HEK293 (cell line): ENCODE measurements around the gene CASP2.

Experiments
- EGR2 ChIP-seq: fragments of 450-650 bp; formaldehyde crosslinking; IDR thresholded peaks from 2 replicates; pipeline ENCODE4 v1.5.1; 2016; ENCODE audit warnings: low read depth, missing biosample characterization, missing genetic modification characterization
- PRDM1 ChIP-seq: fragments of 450-650 bp; formaldehyde crosslinking; IDR thresholded peaks from 2 replicates; pipeline ENCODE4; 2016; ENCODE audit warnings: missing biosample characterization, missing genetic modification characterization
- TCF7L2 ChIP-seq: IDR thresholded peaks from 2 replicates; pipeline ENCODE4 v1.6.1; 2011; ENCODE audit warnings: low read depth, mild to moderate bottlenecking, inconsistent platforms, low read length, moderate library complexity, borderline replicate concordance
- YY1 ChIP-seq: fragments of 450-650 bp; formaldehyde crosslinking; IDR thresholded peaks from 2 replicates; pipeline ENCODE4 v1.5.1; 2018; ENCODE audit warnings: missing biosample characterization, missing genetic modification characterization
- ZBTB20 ChIP-seq: fragments of 450-650 bp; formaldehyde crosslinking; IDR thresholded peaks from 2 replicates; pipeline ENCODE4 v1.5.1; 2016; ENCODE audit warnings: missing biosample characterization, missing genetic modification characterization
- ZFP3 ChIP-seq: fragments of 450-650 bp; formaldehyde crosslinking; IDR thresholded peaks from 2 replicates; pipeline ENCODE4 v1.5.1; 2016; ENCODE audit warnings: low read depth, missing biosample characterization, missing genetic modification characterization
- ZNF366 ChIP-seq: fragments of 450-650 bp; formaldehyde crosslinking; conservative IDR thresholded peaks from 2 replicates; pipeline ENCODE4 v1.5.1; 2016; ENCODE audit warnings: missing biosample characterization, missing genetic modification characterization
- ZNF561 ChIP-seq: fragments of 450-650 bp; IDR thresholded peaks from 2 replicates; pipeline ENCODE4 v1.5.1; 2018; ENCODE audit warnings: missing biosample characterization, missing genetic modification characterization, borderline replicate concordance
- TF ChIP-seq, protein P1 (sequence below): fragments of 450-650 bp; formaldehyde crosslinking; IDR thresholded peaks from 2 replicates; pipeline ENCODE4 v1.5.1; 2016; ENCODE audit warnings: missing biosample characterization, missing genetic modification characterization
- TF ChIP-seq, protein P2 (sequence below): fragments of 450-650 bp; formaldehyde crosslinking; IDR thresholded peaks from 2 replicates; pipeline ENCODE4 v1.5.1; 2016; ENCODE audit warnings: missing biosample characterization, missing genetic modification characterization
- TF ChIP-seq, protein P3 (sequence below): fragments of 450-650 bp; formaldehyde crosslinking; IDR thresholded peaks from 2 replicates; pipeline ENCODE4 v1.5.1; 2016; ENCODE audit warnings: missing biosample characterization, missing genetic modification characterization
- TF ChIP-seq, protein P4 (sequence below): fragments of 450-650 bp; formaldehyde crosslinking; IDR thresholded peaks from 2 replicates; pipeline ENCODE4 v1.5.1; 2016; ENCODE audit warnings: missing biosample characterization, missing genetic modification characterization

DNA sequence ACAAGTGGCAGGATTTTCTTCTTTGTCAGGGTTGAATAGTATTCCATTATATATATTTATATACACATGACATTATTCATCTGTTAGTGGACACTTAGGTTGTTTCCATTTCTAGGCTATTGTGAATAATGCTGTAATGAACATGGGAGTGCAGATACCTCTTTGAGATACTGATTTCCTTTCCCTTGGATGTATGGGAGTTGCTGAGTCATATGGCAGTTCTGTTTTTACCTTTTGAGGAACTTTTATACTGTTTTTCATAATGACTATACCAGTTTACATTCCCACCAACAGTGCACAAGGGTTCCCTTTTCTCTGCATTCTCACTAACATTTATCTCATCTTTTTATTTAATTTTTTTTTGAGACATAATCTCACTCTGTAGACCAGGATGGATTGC, 26.0 kb downstream of the CASP2 start:
- TF ChIP-seq, protein P1, sequence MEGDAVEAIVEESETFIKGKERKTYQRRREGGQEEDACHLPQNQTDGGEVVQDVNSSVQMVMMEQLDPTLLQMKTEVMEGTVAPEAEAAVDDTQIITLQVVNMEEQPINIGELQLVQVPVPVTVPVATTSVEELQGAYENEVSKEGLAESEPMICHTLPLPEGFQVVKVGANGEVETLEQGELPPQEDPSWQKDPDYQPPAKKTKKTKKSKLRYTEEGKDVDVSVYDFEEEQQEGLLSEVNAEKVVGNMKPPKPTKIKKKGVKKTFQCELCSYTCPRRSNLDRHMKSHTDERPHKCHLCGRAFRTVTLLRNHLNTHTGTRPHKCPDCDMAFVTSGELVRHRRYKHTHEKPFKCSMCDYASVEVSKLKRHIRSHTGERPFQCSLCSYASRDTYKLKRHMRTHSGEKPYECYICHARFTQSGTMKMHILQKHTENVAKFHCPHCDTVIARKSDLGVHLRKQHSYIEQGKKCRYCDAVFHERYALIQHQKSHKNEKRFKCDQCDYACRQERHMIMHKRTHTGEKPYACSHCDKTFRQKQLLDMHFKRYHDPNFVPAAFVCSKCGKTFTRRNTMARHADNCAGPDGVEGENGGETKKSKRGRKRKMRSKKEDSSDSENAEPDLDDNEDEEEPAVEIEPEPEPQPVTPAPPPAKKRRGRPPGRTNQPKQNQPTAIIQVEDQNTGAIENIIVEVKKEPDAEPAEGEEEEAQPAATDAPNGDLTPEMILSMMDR (tag by site-specific recombination), result no peak
- TF ChIP-seq, protein P2, sequence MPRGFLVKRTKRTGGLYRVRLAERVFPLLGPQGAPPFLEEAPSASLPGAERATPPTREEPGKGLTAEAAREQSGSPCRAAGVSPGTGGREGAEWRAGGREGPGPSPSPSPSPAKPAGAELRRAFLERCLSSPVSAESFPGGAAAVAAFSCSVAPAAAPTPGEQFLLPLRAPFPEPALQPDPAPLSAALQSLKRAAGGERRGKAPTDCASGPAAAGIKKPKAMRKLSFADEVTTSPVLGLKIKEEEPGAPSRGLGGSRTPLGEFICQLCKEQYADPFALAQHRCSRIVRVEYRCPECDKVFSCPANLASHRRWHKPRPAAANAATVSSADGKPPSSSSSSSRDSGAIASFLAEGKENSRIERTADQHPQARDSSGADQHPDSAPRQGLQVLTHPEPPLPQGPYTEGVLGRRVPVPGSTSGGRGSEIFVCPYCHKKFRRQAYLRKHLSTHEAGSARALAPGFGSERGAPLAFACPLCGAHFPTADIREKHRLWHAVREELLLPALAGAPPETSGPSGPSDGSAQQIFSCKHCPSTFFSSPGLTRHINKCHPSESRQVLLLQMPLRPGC (tag by site-specific recombination), result no peak
- TF ChIP-seq, protein P3, sequence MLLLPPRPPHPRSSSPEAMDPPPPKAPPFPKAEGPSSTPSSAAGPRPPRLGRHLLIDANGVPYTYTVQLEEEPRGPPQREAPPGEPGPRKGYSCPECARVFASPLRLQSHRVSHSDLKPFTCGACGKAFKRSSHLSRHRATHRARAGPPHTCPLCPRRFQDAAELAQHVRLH, result no peak
- no peak for TF ChIP-seq TCF7L2
- TF ChIP-seq ZNF366 (tag by site-specific recombination), result no peak
- TF ChIP-seq EGR2, result no peak
- TF ChIP-seq, protein P4, sequence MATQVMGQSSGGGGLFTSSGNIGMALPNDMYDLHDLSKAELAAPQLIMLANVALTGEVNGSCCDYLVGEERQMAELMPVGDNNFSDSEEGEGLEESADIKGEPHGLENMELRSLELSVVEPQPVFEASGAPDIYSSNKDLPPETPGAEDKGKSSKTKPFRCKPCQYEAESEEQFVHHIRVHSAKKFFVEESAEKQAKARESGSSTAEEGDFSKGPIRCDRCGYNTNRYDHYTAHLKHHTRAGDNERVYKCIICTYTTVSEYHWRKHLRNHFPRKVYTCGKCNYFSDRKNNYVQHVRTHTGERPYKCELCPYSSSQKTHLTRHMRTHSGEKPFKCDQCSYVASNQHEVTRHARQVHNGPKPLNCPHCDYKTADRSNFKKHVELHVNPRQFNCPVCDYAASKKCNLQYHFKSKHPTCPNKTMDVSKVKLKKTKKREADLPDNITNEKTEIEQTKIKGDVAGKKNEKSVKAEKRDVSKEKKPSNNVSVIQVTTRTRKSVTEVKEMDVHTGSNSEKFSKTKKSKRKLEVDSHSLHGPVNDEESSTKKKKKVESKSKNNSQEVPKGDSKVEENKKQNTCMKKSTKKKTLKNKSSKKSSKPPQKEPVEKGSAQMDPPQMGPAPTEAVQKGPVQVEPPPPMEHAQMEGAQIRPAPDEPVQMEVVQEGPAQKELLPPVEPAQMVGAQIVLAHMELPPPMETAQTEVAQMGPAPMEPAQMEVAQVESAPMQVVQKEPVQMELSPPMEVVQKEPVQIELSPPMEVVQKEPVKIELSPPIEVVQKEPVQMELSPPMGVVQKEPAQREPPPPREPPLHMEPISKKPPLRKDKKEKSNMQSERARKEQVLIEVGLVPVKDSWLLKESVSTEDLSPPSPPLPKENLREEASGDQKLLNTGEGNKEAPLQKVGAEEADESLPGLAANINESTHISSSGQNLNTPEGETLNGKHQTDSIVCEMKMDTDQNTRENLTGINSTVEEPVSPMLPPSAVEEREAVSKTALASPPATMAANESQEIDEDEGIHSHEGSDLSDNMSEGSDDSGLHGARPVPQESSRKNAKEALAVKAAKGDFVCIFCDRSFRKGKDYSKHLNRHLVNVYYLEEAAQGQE (tag by site-specific recombination), result no peak
- no peak for TF ChIP-seq YY1
- no peak for TF ChIP-seq ZBTB20 (tag by site-specific recombination)
- TF ChIP-seq ZFP3 (tag by site-specific recombination), result no peak
- TF ChIP-seq PRDM1 (tag by site-specific recombination), result no peak
- no peak for TF ChIP-seq ZNF561 (tag by site-specific recombination)
